ENCODE results near the gene FLNC. TPM values are rescaled to one million over a fixed set of nuclear protein-coding genes. Genes with fewer than 3 reads are reported as not detected.

Gene FLNC
- total RNA-seq, 1 donor from 2014 or later, result 31.9 TPM

GRCh38 chr7:128882134-128882533, 51.9 kb downstream of the FLNC start:
- no peak for DNase-seq (ENCODE audit: extremely low spot score in 2 of 2)
- H3K4me1 ChIP-seq, result no peaks in the 10 kb centered on the region
- TF ChIP-seq POLR2AphosphoS5 (IDR thresholded peaks at IDR 0.05; ENCODE audit: insufficient read depth in 1 of 2, low read depth in 1 of 2), result no peak
- no peak for TF ChIP-seq POLR2A (IDR thresholded peaks at IDR 0.05)
- no peak for TF ChIP-seq CTCF (IDR thresholded peaks at IDR 0.05)
- no peak overlapping the region for H3K4me3 ChIP-seq
- intact Hi-C loops (cut with DNase I), result no loop called here
- no peak overlapping the region for H3K27ac ChIP-seq
- H3K36me3 ChIP-seq, result no peaks in the 10 kb centered on the region
- H3K9me3 ChIP-seq, result no peaks in the 10 kb centered on the region
- no peaks in the 10 kb centered on the region for H3K27me3 ChIP-seq

GRCh38 chr7:128883622-128884448, 53.6 kb downstream of the FLNC start:
- intact Hi-C loops (cut with DNase I), result no loop called here

GRCh38 chr7:128884561-128885369, 54.6 kb downstream of the FLNC start:
- intact Hi-C loops (cut with DNase I), result no loop called here
- Histone ChIP-seq H3K36me3 (no peaks in the 10 kb centered on the region), H3K27ac (no peak overlapping the region), H3K9me3 (no peaks in the 10 kb centered on the region), H3K4me3 (no peak overlapping the region), H3K4me1 (no peaks in the 10 kb centered on the region), H3K27me3 (no peaks in the 10 kb centered on the region)
- no peak for DNase-seq (ENCODE audit: extremely low spot score in 2 of 2)
- no peak for TF ChIP-seq CTCF (IDR thresholded peaks at IDR 0.05)
- no peak for TF ChIP-seq POLR2A (IDR thresholded peaks at IDR 0.05)
- no peak for TF ChIP-seq POLR2AphosphoS5 (IDR thresholded peaks at IDR 0.05; ENCODE audit: insufficient read depth in 1 of 2, low read depth in 1 of 2)

More at GRCh38 chr7:128883622-128884448, 53.6 kb downstream of the FLNC start:
- H3K36me3 ChIP-seq, result no peaks in the 10 kb centered on the region
- H3K4me3 ChIP-seq, result no peak overlapping the region
- TF ChIP-seq CTCF (IDR thresholded peaks at IDR 0.05) (peak; percentile 92 to 94 (median 92)), POLR2AphosphoS5 (IDR thresholded peaks at IDR 0.05; ENCODE audit: insufficient read depth in 1 of 2, low read depth in 1 of 2) (no peak), POLR2A (IDR thresholded peaks at IDR 0.05) (no peak)
- no peak for DNase-seq (ENCODE audit: extremely low spot score in 2 of 2)
- H3K27ac ChIP-seq, result no peak overlapping the region
- H3K27me3 ChIP-seq, result no peaks in the 10 kb centered on the region
- H3K4me1 ChIP-seq, result no peaks in the 10 kb centered on the region
- no peaks in the 10 kb centered on the region for H3K9me3 ChIP-seq

GRCh38 chr7:128885370-128886187, 55.4 kb downstream of the FLNC start:
- Histone ChIP-seq H3K27me3 (no peaks in the 10 kb centered on the region), H3K4me1 (no peaks in the 10 kb centered on the region), H3K27ac (no peak overlapping the region), H3K9me3 (no peaks in the 10 kb centered on the region), H3K4me3 (no peak overlapping the region), H3K36me3 (no peaks in the 10 kb centered on the region)
- DNase-seq (ENCODE audit: extremely low spot score in 2 of 2), result no peak
- TF ChIP-seq POLR2AphosphoS5 (IDR thresholded peaks at IDR 0.05; ENCODE audit: insufficient read depth in 1 of 2, low read depth in 1 of 2) (no peak), CTCF (IDR thresholded peaks at IDR 0.05) (no peak), POLR2A (IDR thresholded peaks at IDR 0.05) (no peak)
- intact Hi-C loops (cut with DNase I), result no loop called here
